Neural progenitor cell (in vitro differentiated cells): ENCODE data around the gene CRLF3. TPM values are rescaled to one million over a fixed set of nuclear protein-coding genes. Genes with fewer than 3 reads are reported as not detected.
"Not testable (repeated sequence)": the region's sequence is repeated elsewhere in the genome, so short reads cannot be mapped to it uniquely, and the experiment has no call there.

Source experiments
- DNase-seq: peaks from one replicate; pipeline ENCODE4 v3.0.0-alpha.2; 2016; ENCODE audit warnings: low spot score
- H2AFZ ChIP-seq: fragments of 200-600 bp; sonication (generic); replicated peaks from 2 replicates; pipeline ENCODE4 v1.6.1; 2016; ENCODE audit warnings: antibody characterized with exemption
- H3F3A ChIP-seq: fragments of 200-600 bp; sonication (generic); 2 replicates; pipeline ENCODE4 v1.6.1; 2016; ENCODE audit warnings: antibody characterized with exemption, low read depth
- H3K27ac ChIP-seq: fragments of 200-600 bp; sonication (generic); 2 replicates; pipeline ENCODE4 v1.5.1; 2016; ENCODE audit warnings: mild to moderate bottlenecking
- H3K27me3 ChIP-seq: fragments of 200-600 bp; sonication (generic); 2 replicates; pipeline ENCODE4 v1.6.1; 2016; ENCODE audit warnings: mild to moderate bottlenecking, moderate library complexity
- H3K36me3 ChIP-seq: fragments of 200-600 bp; sonication (generic); 2 replicates; pipeline ENCODE4 v1.5.1; 2016
- H3K4me1 ChIP-seq: fragments of 200-600 bp; sonication (generic); 2 replicates; pipeline ENCODE4 v1.6.1; 2016; ENCODE audit warnings: mixed run types
- H3K4me2 ChIP-seq: fragments of 200-600 bp; sonication (generic); 2 replicates; pipeline ENCODE4 v1.6.1; 2016
- H3K4me3 ChIP-seq: fragments of 200-600 bp; sonication (generic); 2 replicates; pipeline ENCODE4 v1.5.1; 2016
- H3K79me2 ChIP-seq: fragments of 200-600 bp; sonication (generic); 2 replicates; pipeline ENCODE4 v1.6.1; 2016; ENCODE audit warnings: low read depth
- H3K9ac ChIP-seq: fragments of 200-600 bp; sonication (generic); 2 replicates; pipeline ENCODE4 v1.6.1; 2016
- H3K9me3 ChIP-seq: fragments of 200-600 bp; sonication (generic); 2 replicates; pipeline ENCODE4 v1.5.1; 2016; ENCODE audit warnings: low read depth
- H4K20me1 ChIP-seq: fragments of 200-600 bp; sonication (generic); 2 replicates; pipeline ENCODE4 v1.6.1; 2016; ENCODE audit warnings: low read depth
- H3K27ac Mint-ChIP-seq: 3 replicates; pipeline ENCODE4 v1.8.0; 2021; ENCODE audit warnings: mixed read lengths
- H3K27me3 Mint-ChIP-seq: 2 replicates; pipeline ENCODE4 v1.8.0; 2022; ENCODE audit warnings: low read depth, mild to moderate bottlenecking, inconsistent platforms, moderate library complexity, mixed read lengths; ENCODE audit not compliant: insufficient read depth
- H3K36me3 Mint-ChIP-seq: 3 replicates; pipeline ENCODE4 v1.8.0; 2021; ENCODE audit warnings: mixed read lengths
- H3K4me1 Mint-ChIP-seq: 3 replicates; pipeline ENCODE4 v1.8.0; 2021; ENCODE audit warnings: mixed read lengths
- H3K4me3 Mint-ChIP-seq: 3 replicates; pipeline ENCODE4 v1.8.0; 2021; ENCODE audit warnings: mild to moderate bottlenecking, moderate library complexity, mixed read lengths
- H3K9me3 Mint-ChIP-seq: 3 replicates; pipeline ENCODE4 v1.8.0; 2020; ENCODE audit warnings: mixed read lengths
- small RNA-seq: library from RNA; depleted of rRNA; stranded (forward); fragments of <200 nt; gene quantifications from one replicate; pipeline ENCODE3, GENCODE V24; 2015
- total RNA-seq: library from RNA; depleted of rRNA; stranded (reverse); fragments of >200 nt; gene quantifications from 2 replicates; pipeline ENCODE4 v1.2.3, GENCODE V29; 2015; ENCODE audit warnings: low replicate concordance

Gene CRLF3
- total RNA-seq, 1 donor from 2014 or later: 43.8 TPM

GRCh38 chr17:30747621-30748020, 76.9 kb downstream of the CRLF3 start:
- not testable (repeated sequence) for H3K4me3 ChIP-seq, H3K27me3 Mint-ChIP-seq, H3K27ac ChIP-seq, H3K9me3 Mint-ChIP-seq, H3K4me2 ChIP-seq, H3K4me3 Mint-ChIP-seq, H2AFZ ChIP-seq, H3K27ac Mint-ChIP-seq, DNase-seq, H3K27me3 ChIP-seq, H3K4me1 ChIP-seq, H3K4me1 Mint-ChIP-seq, H3K9ac ChIP-seq, H3K9me3 ChIP-seq, H3K36me3 ChIP-seq
- Histone ChIP-seq H4K20me1 (peaks cover 66% of the 10 kb centered on the region), H3F3A (peaks cover 16% of the 10 kb centered on the region), H3K79me2 (peaks cover 96% of the 10 kb centered on the region)
- H3K36me3 Mint-ChIP-seq: peaks cover 21% of the 10 kb centered on the region

DNA sequence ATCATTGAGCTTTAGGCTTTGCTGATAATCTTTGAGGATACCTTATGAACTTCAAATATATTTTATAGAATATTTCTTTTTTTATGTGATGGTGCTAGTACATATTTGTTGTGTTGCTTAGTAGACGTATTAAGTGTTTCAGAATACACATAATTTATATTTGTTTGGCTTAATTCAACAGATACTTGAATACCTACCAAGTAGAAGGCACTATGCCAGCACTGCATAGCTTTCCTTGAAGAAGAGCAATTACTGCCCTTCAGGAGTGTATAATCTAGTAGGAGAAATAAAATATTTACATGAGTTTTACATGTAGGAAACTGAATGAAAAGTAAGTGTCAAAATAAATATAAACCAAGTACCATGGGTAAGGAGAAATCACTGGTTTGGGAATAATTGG, 81.8 kb downstream of the CRLF3 start:
- H3K27me3 Mint-ChIP-seq, H3K9me3 ChIP-seq, H2AFZ ChIP-seq, H3K4me3 Mint-ChIP-seq, H3K4me2 ChIP-seq, H3K27me3 ChIP-seq, H3K4me1 Mint-ChIP-seq, H3K4me1 ChIP-seq, H3K4me3 ChIP-seq, H3K9ac ChIP-seq, H3K9me3 Mint-ChIP-seq, H3K27ac Mint-ChIP-seq, DNase-seq: not testable (repeated sequence)
- Histone ChIP-seq H3K36me3 (peaks cover 10% of the 10 kb centered on the region), H3F3A (peaks cover 27% of the 10 kb centered on the region), H3K79me2 (peaks cover 97% of the 10 kb centered on the region), H3K27ac (peak overlapping the region; percentile 49), H4K20me1 (peaks cover 73% of the 10 kb centered on the region)
- peaks cover 19% of the 10 kb centered on the region for H3K36me3 Mint-ChIP-seq

DNA sequence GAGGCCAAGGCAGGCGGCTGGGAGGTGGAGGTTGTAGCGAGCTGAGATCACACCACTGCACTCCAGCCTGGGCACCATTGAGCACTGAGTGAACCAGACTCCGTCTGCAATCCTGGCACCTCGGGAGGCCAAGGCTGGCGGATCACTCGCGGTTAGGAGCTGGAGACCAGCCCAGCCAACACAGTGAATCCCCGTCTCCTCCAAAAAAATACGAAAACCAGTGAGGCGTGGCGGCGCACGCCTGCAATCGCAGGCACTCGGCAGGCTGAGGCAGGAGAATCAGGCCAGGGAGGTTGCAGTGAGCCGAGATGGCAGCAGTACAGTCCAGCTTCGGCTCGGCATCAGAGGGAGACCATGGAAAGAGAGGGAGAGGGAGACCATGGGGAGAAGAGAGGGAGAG, 88.1 kb downstream of the CRLF3 start:
- H3K4me2 ChIP-seq, H3K27me3 Mint-ChIP-seq, H2AFZ ChIP-seq, H3K4me3 ChIP-seq, H3K27me3 ChIP-seq, H3K9me3 ChIP-seq, H3K36me3 ChIP-seq, DNase-seq, H3K4me3 Mint-ChIP-seq, H3K27ac ChIP-seq, H3K9me3 Mint-ChIP-seq, H3K9ac ChIP-seq: not testable (repeated sequence)
- peak overlapping the region; percentile 46 for H3K27ac Mint-ChIP-seq
- H3K79me2 ChIP-seq: peaks cover 95% of the 10 kb centered on the region
- H3K36me3 Mint-ChIP-seq: peaks cover 17% of the 10 kb centered on the region
- H4K20me1 ChIP-seq: peaks cover 88% of the 10 kb centered on the region
- peaks cover 24% of the 10 kb centered on the region for H3K4me1 Mint-ChIP-seq
- peaks cover 14% of the 10 kb centered on the region for H3F3A ChIP-seq
- peaks cover 24% of the 10 kb centered on the region for H3K4me1 ChIP-seq

DNA sequence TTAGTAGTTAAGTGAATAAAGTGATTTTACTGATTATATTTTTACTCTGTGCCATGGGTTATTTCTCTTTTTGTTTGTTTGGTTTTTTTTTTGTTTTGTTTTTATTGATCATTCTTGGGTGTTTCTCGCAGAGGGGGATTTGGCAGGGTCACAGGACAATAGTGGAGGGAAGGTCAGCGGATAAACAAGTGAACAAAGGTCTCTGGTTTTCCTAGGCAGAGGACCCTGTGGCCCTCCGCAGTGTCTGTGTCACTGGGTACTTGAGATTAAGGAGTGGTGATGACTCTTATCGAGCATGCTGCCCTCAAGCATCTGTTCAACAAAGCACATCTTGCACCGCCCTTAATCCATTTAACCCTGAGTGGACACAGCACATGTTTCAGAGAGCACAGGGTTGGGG, 88.8 kb downstream of the CRLF3 start:
- Histone ChIP-seq H3K4me1 (peaks cover 24% of the 10 kb centered on the region), H3K79me2 (peaks cover 91% of the 10 kb centered on the region), H4K20me1 (peaks cover 83% of the 10 kb centered on the region), H3F3A (peaks cover 20% of the 10 kb centered on the region)
- H3K27me3 ChIP-seq, H3K9me3 ChIP-seq, H3K4me2 ChIP-seq, H3K9ac ChIP-seq, H3K27me3 Mint-ChIP-seq, H2AFZ ChIP-seq, H3K27ac ChIP-seq, H3K36me3 ChIP-seq, DNase-seq, H3K9me3 Mint-ChIP-seq, H3K4me3 ChIP-seq: not testable (repeated sequence)
- H3K36me3 Mint-ChIP-seq: peaks cover 10% of the 10 kb centered on the region
- H3K4me3 Mint-ChIP-seq: peak overlapping the region; percentile 42
- peaks cover 24% of the 10 kb centered on the region for H3K4me1 Mint-ChIP-seq
- peak overlapping the region; percentile 30 for H3K27ac Mint-ChIP-seq

GRCh38 chr17:30735206-30735605, 89.3 kb downstream of the CRLF3 start:
- H3K9ac ChIP-seq, H2AFZ ChIP-seq, H3K36me3 ChIP-seq, H3K9me3 Mint-ChIP-seq, H3K27me3 Mint-ChIP-seq, H3K27me3 ChIP-seq, H3K4me3 ChIP-seq, DNase-seq, H3K9me3 ChIP-seq, H3K27ac ChIP-seq, H3K36me3 Mint-ChIP-seq: not testable (repeated sequence)
- Histone ChIP-seq H3F3A (peaks cover 21% of the 10 kb centered on the region), H3K4me2 (peak overlapping the region; percentile 22), H4K20me1 (peaks cover 83% of the 10 kb centered on the region), H3K4me1 (peaks cover 24% of the 10 kb centered on the region), H3K79me2 (peaks cover 91% of the 10 kb centered on the region)
- Mint-ChIP-seq H3K4me3 (peak overlapping the region; percentile 76), H3K27ac (peak overlapping the region; percentile 81), H3K4me1 (peaks cover 26% of the 10 kb centered on the region)

DNA sequence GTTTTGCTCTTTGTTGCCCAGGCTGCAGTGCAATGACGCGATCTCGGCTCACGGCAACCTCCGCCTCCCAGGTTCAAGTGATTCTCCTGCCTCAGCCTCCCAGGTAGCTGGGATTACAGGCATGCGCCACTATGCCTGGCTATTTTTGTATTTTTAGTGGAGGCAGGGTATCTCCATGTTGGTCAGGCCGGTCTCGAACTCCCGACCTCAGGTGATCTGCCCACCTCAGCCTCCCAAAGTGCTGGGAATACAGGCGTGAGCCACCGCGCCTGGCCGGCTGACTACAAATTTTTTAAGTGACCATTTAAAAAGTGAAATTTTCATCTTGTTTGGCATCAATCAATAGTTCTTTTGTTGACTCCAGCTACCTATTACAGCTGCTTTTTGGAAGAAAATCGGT, 90.3 kb downstream of the CRLF3 start:
- H3K9me3 ChIP-seq, H3K9me3 Mint-ChIP-seq, H3K36me3 ChIP-seq, H3K27me3 Mint-ChIP-seq, H3K36me3 Mint-ChIP-seq, H3K9ac ChIP-seq, H3K27ac Mint-ChIP-seq, H2AFZ ChIP-seq, H3K27me3 ChIP-seq, DNase-seq, H3K27ac ChIP-seq: not testable (repeated sequence)
- Histone ChIP-seq H3K4me3 (peak overlapping the region; percentile 2), H4K20me1 (peaks cover 83% of the 10 kb centered on the region), H3F3A (peaks cover 26% of the 10 kb centered on the region), H3K79me2 (peaks cover 91% of the 10 kb centered on the region), H3K4me1 (peaks cover 26% of the 10 kb centered on the region), H3K4me2 (peak overlapping the region; percentile 45)
- Mint-ChIP-seq H3K4me3 (peak overlapping the region; percentile 67), H3K4me1 (peaks cover 37% of the 10 kb centered on the region)

Small RNA genes within 50 kb of the gene (small RNA-seq; reads per million reads assigned to genes)
- gene RNU6-298P: not detected

Other genes with a start within 250 kb of the CRLF3 start
- 27.3 and 36.2 TPM in 2 replicates for gene ATAD5, start 7.3 kb upstream of the CRLF3 start, total RNA-seq
- gene TEFM, start 81.5 kb upstream of the CRLF3 start, total RNA-seq: 17.4 TPM in 2 replicates
- 0.99 and 1.3 TPM in 2 replicates for gene ADAP2, start 97.3 kb upstream of the CRLF3 start, total RNA-seq
- 4.2 and 9.8 TPM in 2 replicates for gene RNF135, start 146.3 kb upstream of the CRLF3 start, total RNA-seq